Cardiac septum (tissue), 1 donor: Measurements from ENCODE around the gene C5orf46. TPM values are rescaled to one million over a fixed set of nuclear protein-coding genes. Genes with fewer than 3 reads are reported as not detected.

Source experiments
- total RNA-seq: library from RNA; stranded (reverse); fragmentation: NEBNext Ultra II Directional; extraction: Animal tissue kit (Norgen Biotek cat#: 25700); gene quantifications from one replicate; pipeline ENCODE4 v1.2.1, GENCODE V29; 2021
- donor health status: DM: no; HTN: no; CAD: no.

C5orf46 gene
- total RNA-seq, 1 donor from 2014 or later: 13.0 TPM

Other genes starting within 250 kb of the C5orf46 start
- 0.11 TPM for gene JAKMIP2, start 123.8 kb downstream of the C5orf46 start, total RNA-seq
- 1.8 TPM for gene SPINK1, start 74.9 kb downstream of the C5orf46 start, total RNA-seq
- not detected for gene SCGB3A2, start 27.8 kb downstream of the C5orf46 start, total RNA-seq
- gene SPINK5, start 157.4 kb upstream of the C5orf46 start, total RNA-seq: 0.16 TPM